Small intestine (tissue), 7 donors: Measurements from ENCODE around the gene JPT2. TPM values are rescaled to one million over a fixed set of nuclear protein-coding genes. Genes with fewer than 3 reads are reported as not detected.

ENCODE experiments used
- DNase-seq, 2 donors: peaks; one replicate each; pipeline versions ENCODE4 v3.0.0 to v3.0.0-alpha.2; 2013
- FAIRE-seq: peaks from 2 replicates; lab custom pipeline; 2012; peaks lifted over from hg19 to GRCh38; lab: Jason Lieb, UNC
- H3K27ac ChIP-seq, 3 donors: one replicate each; pipeline ENCODE4 v1.5.1; 2013; ENCODE audit warnings: low read length in 2 of 3, mild to moderate bottlenecking in 2 of 3, control low read depth in 1 of 3, inconsistent platforms in 1 of 3, low read depth in 1 of 3, moderate library complexity in 1 of 3
- H3K27me3 ChIP-seq, 3 donors: one replicate each; pipeline ENCODE4 v1.6.1; 2013; ENCODE audit warnings: low read length in 3 of 3, inconsistent platforms in 1 of 3; ENCODE audit not compliant: control insufficient read depth in 3 of 3, insufficient read depth in 3 of 3
- H3K36me3 ChIP-seq, 3 donors: one replicate each; pipeline ENCODE4 v1.6.1; 2013; ENCODE audit warnings: low read length in 3 of 3, inconsistent platforms in 1 of 3, low read depth in 1 of 3, mild to moderate bottlenecking in 1 of 3, moderate library complexity in 1 of 3; ENCODE audit not compliant: control insufficient read depth in 3 of 3, insufficient read depth in 2 of 3
- H3K4me1 ChIP-seq, 3 donors: one replicate each; pipeline ENCODE4 v1.6.1; 2013; ENCODE audit warnings: low read length in 2 of 3, inconsistent platforms in 1 of 3, low read depth in 1 of 3, mild to moderate bottlenecking in 1 of 3, moderate library complexity in 1 of 3; ENCODE audit not compliant: control insufficient read depth in 3 of 3, insufficient read depth in 2 of 3
- H3K4me3 ChIP-seq, 3 donors: one replicate each; pipeline ENCODE4 v1.5.1; 2013; ENCODE audit warnings: low read length in 3 of 3, control low read depth in 1 of 3, inconsistent platforms in 1 of 3, low read depth in 1 of 3, mild to moderate bottlenecking in 1 of 3, moderate library complexity in 1 of 3
- H3K9me3 ChIP-seq, 2 donors: one replicate each; pipeline ENCODE4 v1.6.1; 2013; ENCODE audit warnings: low read depth in 1 of 2, low read length in 1 of 2; ENCODE audit not compliant: control insufficient read depth in 2 of 2, insufficient read depth in 1 of 2
- WGBS, 3 donors: extraction: QIAGEN DNeasy Blood & Tissue Kit; methylation state at CpG; one replicate each; pipeline ENCODE4 v1.1.7; 2013; 5-methylcytosine and 5-hydroxymethylcytosine counted together
- polyA plus RNA-seq, 4 donors: library from polyadenylated mRNA; stranded (reverse) in 3 of 4; unstranded in 1 of 4; fragments of 200-250 nt in 3 of 4; fragments of 120-200 nt in 1 of 4; gene quantifications; one replicate each; pipeline versions ENCODE4 v1.2.1 to v1.2.3, GENCODE V29; 2013
- donor health status: healthy with polysubstance abuse.
- donor health status: control.
- donor health status: control.
- donor health status: Bipolar disorder and iron deficiency.
- donor health status: healthy.

The JPT2 gene
- polyA plus RNA-seq, 4 donors, result 17.0 to 52.4 (median 36.3) TPM

DNA sequence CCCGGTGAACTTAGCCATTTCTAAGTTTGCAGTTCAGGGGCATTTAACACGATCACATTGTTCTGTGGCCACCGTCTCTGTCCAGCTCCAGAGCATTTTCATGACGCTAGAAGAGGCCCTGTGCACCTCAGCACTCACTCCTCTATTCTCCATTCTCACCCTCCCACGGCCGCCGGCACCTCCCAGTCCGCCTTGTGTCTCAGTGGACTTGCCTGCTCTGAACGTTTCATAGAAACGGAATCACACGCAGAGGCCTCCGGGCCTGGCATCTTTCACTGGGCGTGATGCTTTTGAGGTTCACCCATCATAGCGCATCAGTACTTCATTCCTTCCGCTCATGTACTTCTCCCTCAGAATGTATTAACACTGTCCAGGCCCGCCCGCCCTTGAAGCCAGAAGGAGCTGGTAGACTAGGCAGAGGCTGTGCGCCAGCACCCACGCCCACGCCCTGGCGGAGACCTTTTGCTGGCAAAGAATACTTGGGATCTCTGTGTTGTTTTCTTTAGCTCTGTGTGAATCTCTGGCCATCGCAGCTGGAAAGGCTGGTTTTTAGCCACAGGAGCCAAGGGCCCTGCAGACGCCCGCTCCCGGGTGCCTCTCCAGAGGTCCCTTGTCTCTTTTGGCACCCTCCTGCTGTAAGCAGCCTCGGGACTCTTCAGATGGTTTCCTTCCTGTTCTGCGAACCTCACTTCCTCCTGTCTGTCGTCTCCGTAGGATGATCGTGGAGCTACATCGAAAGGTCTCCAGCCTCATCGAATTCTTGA is 23.4 kb upstream of the JPT2 start:
- FAIRE-seq (no peak), DNase-seq (no peak)

DNA sequence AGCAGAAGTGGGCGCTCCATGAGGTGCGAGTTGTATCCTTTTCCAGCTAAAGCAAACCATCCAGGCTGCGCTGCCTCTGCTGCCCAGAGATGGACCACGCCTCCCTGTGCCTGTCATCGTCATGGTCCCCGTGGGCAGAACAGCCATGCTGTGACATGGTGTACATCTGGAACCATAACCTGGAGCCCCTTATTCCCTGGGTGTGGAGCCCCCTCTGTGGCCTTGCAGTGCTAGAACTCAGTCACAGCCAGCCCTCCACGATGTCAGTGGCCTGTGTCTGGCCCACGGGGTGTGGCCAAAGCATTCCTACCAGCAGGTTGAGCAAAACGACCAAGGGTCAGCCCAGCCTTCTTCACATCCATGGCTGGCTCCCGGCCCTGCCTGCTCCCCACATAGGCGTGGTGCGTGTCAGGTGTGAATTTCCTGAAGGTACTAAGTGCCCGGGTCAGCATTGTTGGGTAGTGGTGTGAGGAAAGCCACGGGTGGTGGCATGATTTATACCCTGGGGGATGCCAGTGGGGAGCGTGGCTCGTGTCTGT is 22.7 kb upstream of the JPT2 start:
- DNase-seq (peak; percentile 33 to 74), FAIRE-seq (no peak)
- 64 to 84% (median 73%) methylated on average over 16 of the region's 16 CpGs for WGBS, 3 donors

More for the DNA sequence above, 23.4 kb upstream of the JPT2 start:
- no peak overlapping the region for H3K27ac ChIP-seq
- H3K36me3 ChIP-seq, result peaks cover 12 to 90% (median 13%) of the 10 kb centered on the region in 3 donors
- 87 to 93% (median 92%) methylated on average over 32 of the region's 32 CpGs for WGBS, 3 donors
- no peaks in the 10 kb centered on the region for H3K4me1 ChIP-seq
- H3K9me3 ChIP-seq, result no peaks in the 10 kb centered on the region
- H3K4me3 ChIP-seq, result no peak overlapping the region
- H3K27me3 ChIP-seq, result no peaks in the 10 kb centered on the region

DNA sequence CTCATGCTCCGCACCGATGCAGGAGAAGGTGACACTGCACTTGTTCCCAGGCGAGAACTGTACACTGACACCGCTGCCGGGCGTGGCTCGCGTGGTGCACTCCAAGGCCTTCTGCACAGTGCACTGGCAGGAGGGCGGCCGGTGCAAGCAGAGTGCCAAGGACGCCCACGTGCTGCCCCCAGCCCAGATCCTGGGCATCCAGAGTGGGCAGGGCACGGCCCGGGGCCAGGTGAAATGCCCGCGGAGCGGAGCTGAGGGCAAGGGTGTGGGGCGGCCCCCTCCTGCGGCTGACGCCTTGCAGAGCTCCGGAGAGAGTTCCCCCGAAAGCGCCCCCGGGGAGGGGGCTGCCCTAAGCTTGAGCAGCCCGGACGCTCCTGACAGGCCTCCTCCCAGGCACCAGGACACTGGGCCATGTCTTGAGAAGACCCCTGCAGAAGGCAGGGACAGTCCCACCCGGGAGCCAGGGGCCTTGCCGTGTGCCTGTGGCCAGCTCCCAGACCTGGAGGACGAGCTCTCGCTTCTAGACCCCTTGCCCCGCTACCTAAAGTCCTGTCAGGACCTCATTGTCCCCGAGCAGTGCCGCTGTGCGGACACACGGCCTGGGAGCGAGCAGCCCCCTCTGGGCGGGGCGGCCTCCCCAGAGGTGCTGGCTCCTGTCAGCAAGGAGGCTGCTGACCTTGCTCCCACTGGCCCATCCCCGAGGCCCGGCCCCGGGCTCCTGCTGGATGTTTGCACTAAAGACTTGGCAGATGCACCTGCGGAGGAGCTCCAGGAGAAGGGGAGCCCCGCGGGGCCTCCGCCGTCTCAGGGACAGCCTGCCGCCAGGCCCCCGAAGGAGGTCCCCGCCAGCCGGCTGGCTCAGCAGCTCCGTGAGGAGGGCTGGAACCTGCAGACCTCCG is 21.9 kb upstream of the JPT2 start:
- Histone ChIP-seq H3K4me1 (no peaks in the 10 kb centered on the region), H3K27me3 (no peaks in the 10 kb centered on the region), H3K4me3 (no peak overlapping the region), H3K27ac (no peak overlapping the region), H3K36me3 (peaks cover 15 to 93% (median 16%) of the 10 kb centered on the region in 3 donors), H3K9me3 (no peaks in the 10 kb centered on the region)
- FAIRE-seq, result no peak
- 92 to 95% (median 94%) methylated on average over 46 to 52 of the region's 52 CpGs for WGBS, 3 donors
- DNase-seq, result no peak

More for the DNA sequence above, 22.7 kb upstream of the JPT2 start:
- Histone ChIP-seq H3K4me1 (no peaks in the 10 kb centered on the region), H3K4me3 (no peak overlapping the region), H3K27ac (no peak overlapping the region), H3K36me3 (peaks cover 14 to 92% (median 15%) of the 10 kb centered on the region in 3 donors), H3K27me3 (no peaks in the 10 kb centered on the region), H3K9me3 (no peaks in the 10 kb centered on the region)

DNA sequence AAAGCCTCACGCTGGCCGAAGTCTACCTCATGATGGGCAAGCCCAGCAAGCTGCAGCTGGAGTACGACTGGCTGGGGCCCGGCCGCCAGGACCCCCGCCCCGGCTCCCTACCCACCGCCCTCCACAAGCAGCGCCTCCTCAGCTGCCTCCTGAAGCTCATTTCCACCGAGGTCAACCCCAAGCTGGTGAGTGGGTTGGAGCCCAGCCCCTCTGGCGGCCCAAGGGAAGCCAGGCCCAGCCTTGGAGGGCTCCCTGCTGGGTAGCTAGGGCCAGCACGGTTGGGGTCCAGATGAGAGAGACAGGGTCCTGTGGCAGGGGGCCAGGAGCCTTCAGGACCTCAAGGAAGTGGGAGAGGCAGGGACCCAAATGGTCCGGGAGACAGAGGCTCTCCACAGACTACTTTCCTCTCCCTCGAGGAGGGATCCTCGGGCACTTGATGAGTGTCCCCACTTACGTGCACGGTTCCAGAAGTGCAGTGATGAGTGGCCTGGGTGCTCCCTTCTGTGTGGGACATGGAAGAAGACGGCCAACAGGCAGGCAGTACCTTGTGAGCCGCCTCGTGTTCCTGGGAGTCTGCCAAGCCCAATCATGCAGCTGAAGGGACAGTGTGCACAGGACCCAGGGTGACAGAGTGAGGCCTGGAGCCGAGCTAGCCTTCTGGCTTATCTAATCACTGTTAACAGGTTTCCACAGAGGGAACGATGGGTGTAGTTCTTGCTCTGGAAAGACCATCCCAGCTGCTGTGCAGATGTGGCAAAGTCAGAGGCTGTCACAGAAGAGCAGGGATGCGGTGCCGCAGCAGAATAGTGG is 21.1 kb upstream of the JPT2 start:
- H3K4me1 ChIP-seq, result no peaks in the 10 kb centered on the region
- peaks cover 12 to 92% (median 16%) of the 10 kb centered on the region in 3 donors for H3K36me3 ChIP-seq
- no peaks in the 10 kb centered on the region for H3K27me3 ChIP-seq
- no peak overlapping the region for H3K4me3 ChIP-seq
- FAIRE-seq (no peak), DNase-seq (no peak)
- H3K9me3 ChIP-seq, result no peaks in the 10 kb centered on the region
- 87 to 91% (median 88%) methylated on average over 24 of the region's 24 CpGs for WGBS, 3 donors
- H3K27ac ChIP-seq, result no peak overlapping the region

DNA sequence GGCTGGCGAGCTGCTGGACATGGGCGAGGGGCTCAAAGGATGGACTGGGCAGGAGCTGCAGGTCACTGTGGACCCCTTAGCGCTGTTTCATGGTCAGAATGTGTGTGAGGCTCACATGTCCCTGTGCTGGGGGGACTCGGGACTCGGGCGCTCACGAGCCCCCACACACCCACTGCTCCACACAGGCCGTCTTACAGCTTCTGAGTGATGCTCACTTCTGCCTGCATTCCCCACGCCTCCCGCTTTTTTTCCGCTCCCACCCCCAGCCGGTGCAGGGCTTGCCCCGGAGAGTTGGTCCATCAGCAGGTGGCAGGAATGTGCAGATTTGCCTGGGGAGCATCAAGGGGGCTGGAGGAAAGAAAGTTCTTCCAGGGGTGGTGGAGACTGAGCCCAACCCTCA is 20.2 kb upstream of the JPT2 start:
- no peak for FAIRE-seq
- Histone ChIP-seq H3K36me3 (peaks cover 10 to 92% (median 18%) of the 10 kb centered on the region in 3 donors), H3K27me3 (no peaks in the 10 kb centered on the region), H3K27ac (no peak overlapping the region), H3K4me1 (no peaks in the 10 kb centered on the region), H3K9me3 (no peaks in the 10 kb centered on the region), H3K4me3 (no peak overlapping the region)
- DNase-seq, result no peak
- WGBS, 3 donors, result 94 to 98% (median 94%) methylated on average over 13 of the region's 13 CpGs

DNA sequence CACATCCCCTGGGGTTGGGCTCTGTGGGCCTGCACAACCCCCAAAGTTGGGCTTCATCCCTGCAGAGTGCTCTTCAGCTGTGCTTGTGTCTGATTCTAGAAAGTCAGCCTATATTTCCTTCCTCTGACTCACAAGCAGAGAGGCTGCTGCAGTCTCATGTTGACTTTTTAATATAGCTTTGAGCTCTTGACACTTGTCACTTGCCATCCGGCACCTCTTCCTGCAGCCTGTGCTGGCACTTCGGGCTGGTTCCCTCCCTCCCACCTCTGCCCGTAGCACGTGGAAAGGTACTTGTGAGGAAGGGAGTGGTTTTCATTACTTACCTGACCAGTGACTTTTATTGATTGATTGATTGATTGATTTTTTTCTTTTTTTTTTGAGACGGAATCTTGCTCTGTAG is 19.0 kb upstream of the JPT2 start:
- peaks cover 10 to 90% (median 20%) of the 10 kb centered on the region in 3 donors for H3K36me3 ChIP-seq
- H3K4me3 ChIP-seq, result no peak overlapping the region
- H3K27me3 ChIP-seq, result no peaks in the 10 kb centered on the region
- DNase-seq (no peak), FAIRE-seq (no peak)
- H3K4me1 ChIP-seq, result no peaks in the 10 kb centered on the region
- no peaks in the 10 kb centered on the region for H3K9me3 ChIP-seq
- no peak overlapping the region for H3K27ac ChIP-seq
- WGBS, 3 donors, result 84 to 87% (median 85%) methylated on average over 5 of the region's 5 CpGs

DNA sequence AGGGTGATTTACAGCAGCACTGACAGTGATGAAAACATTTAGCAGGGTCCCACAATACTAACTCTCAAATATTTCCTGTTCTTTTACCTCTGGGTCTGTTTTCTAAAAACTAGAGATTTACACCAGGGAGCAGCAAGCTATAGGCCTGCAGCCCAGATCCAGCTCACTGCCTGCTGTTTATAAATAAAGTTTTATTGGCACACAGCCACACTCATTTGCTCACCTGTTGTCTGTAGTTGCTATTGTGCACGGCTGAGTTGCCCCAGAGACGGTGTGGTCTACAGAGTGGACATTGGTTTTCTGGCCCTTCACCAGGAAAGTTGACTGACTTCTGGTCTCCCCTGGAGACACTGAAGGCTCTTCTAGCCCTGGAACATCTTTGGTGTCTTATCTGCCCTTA is 16.3 kb upstream of the JPT2 start:
- H3K9me3 ChIP-seq, result no peaks in the 10 kb centered on the region
- H3K27ac ChIP-seq, result no peak overlapping the region
- no peak overlapping the region for H3K4me3 ChIP-seq
- WGBS, 3 donors, result 88 to 98% (median 94%) methylated on average over 2 of the region's 2 CpGs
- no peaks in the 10 kb centered on the region for H3K4me1 ChIP-seq
- DNase-seq, result no peak
- H3K27me3 ChIP-seq, result no peaks in the 10 kb centered on the region
- H3K36me3 ChIP-seq, result peaks cover 18 to 87% (median 24%) of the 10 kb centered on the region in 3 donors
- FAIRE-seq, result no peak
